ENCODE measurements around the gene NCOA1. TPM values are rescaled to one million over a fixed set of nuclear protein-coding genes. Genes with fewer than 3 reads are reported as not detected.

NCOA1 gene
- polyA plus RNA-seq, 1 of the 3 experiments (the other 2 are of a cell fraction) = 10.7 TPM

DNA sequence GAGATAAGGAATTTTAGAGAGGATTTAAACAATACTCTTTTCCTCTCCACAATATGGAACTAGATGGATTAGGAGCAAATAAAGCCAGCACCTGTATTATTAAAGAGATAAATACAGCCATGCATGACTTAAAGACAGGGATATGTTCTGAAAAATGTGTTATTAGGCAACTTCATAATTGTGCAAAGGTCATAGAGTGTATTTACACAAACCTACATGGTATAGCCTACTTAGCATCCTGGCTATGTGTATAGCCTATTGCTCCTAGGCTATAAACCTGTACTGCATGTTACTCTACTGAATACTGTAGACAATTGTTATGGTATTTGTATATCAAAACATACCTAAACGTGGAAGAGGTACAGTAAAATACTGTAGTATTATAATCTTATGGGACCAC is 249.1 kb downstream of the NCOA1 start:
- Histone ChIP-seq H3K79me2 (ENCODE audit: insufficient read depth) (no peaks in the 10 kb centered on the region), H3K9me2 (no peaks in the 10 kb centered on the region), H3K4me3 (ENCODE audit: low read depth in 2 of 2, low read length in 1 of 2) (no peak overlapping the region), H3K27ac (ENCODE audit: low read depth in 2 of 2, low read length in 1 of 2) (no peak overlapping the region), H3K4me2 (no peak overlapping the region), H4K20me1 (ENCODE audit: insufficient read depth) (no peaks in the 10 kb centered on the region), H3K27me3 (ENCODE audit: insufficient read depth) (no peaks in the 10 kb centered on the region), H3F3A (replicated peaks; ENCODE audit: insufficient read depth) (no peaks in the 10 kb centered on the region), H3K36me3 (replicated peaks in 1 of 2; ENCODE audit: control insufficient read depth in 1 of 2, insufficient read depth in 2 of 2, low read length in 1 of 2) (peaks cover 21 to 23% of the 10 kb centered on the region in 2 experiments), H2AFZ (ENCODE audit: low read depth) (no peak overlapping the region), H3K9ac (no peak overlapping the region), H3K4me1 (ENCODE audit: control insufficient read depth in 1 of 2, insufficient read depth in 2 of 2, low read depth in 1 of 2, low read length in 1 of 2) (peaks cover 0 to 9% of the 10 kb centered on the region in 2 experiments; a peak in 2 of 4 replicates), H3K9me3 (no peaks in the 10 kb centered on the region)
- no peak for DNase-seq
- ChIA-PET CTCF (interaction anchor here (0.8 kb wide), 1 partner anchor 15 kb away, joined by 3 read pairs; no protein-coding TSS in a partner anchor), POLR2A (no interaction called here)
- 72% methylated on average over 1 of the region's 1 CpG for WGBS (ENCODE audit: low lambda C conversion rate)
- TF ChIP-seq EZH2phosphoT487 (IDR thresholded peaks at IDR 0.05; ENCODE audit: borderline replicate concordance, low read depth) (no peak), GABPA (IDR thresholded peaks at IDR 0.05; ENCODE audit: low read depth) (no peak), RAD21 (IDR thresholded peaks at IDR 0.05; ENCODE audit: low read length) (no peak), TAF1 (IDR thresholded peaks at IDR 0.05; ENCODE audit: borderline replicate concordance, low read depth, low read length) (no peak), SMC3 (IDR thresholded peaks at IDR 0.05; ENCODE audit: low read depth, low read length) (no peak), JUND (IDR thresholded peaks at IDR 0.05) (no peak), MEF2A (IDR thresholded peaks at IDR 0.05; ENCODE audit: borderline replicate concordance, low read depth) (no peak), FOXJ3 (CRISPR knock-in tag; IDR thresholded peaks at IDR 0.05) (no peak), RFX5 (IDR thresholded peaks at IDR 0.05; ENCODE audit: low read length) (no peak), FOSL2 (IDR thresholded peaks at IDR 0.05; ENCODE audit: borderline replicate concordance, low read depth) (no peak), RXRA (IDR thresholded peaks at IDR 0.05; ENCODE audit: borderline replicate concordance, low read depth) (no peak), YY1 (IDR thresholded peaks at IDR 0.05; ENCODE audit: low read depth) (no peak)
- TF ChIP-seq, protein P1, sequence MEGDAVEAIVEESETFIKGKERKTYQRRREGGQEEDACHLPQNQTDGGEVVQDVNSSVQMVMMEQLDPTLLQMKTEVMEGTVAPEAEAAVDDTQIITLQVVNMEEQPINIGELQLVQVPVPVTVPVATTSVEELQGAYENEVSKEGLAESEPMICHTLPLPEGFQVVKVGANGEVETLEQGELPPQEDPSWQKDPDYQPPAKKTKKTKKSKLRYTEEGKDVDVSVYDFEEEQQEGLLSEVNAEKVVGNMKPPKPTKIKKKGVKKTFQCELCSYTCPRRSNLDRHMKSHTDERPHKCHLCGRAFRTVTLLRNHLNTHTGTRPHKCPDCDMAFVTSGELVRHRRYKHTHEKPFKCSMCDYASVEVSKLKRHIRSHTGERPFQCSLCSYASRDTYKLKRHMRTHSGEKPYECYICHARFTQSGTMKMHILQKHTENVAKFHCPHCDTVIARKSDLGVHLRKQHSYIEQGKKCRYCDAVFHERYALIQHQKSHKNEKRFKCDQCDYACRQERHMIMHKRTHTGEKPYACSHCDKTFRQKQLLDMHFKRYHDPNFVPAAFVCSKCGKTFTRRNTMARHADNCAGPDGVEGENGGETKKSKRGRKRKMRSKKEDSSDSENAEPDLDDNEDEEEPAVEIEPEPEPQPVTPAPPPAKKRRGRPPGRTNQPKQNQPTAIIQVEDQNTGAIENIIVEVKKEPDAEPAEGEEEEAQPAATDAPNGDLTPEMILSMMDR (IDR thresholded peaks at IDR 0.05) = no peak

DNA sequence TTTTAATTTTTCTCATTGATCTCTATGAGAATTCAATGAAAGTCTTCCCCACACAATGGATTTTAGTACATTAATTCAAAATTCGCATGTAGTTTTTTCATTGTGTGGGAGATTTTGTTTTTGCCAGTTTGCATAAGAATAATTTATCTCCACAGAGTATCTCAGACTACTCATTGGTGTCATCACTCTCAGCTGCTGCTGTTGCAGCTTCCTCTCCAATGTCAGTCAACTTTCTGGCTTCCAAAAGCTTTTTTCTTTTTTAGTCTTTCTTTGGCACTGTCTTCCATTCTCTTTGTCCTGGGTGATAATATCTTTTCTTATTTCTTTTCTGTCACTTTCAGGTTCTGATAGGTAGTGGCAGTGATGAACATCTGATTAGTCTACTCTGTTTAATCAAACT is 251.7 kb downstream of the NCOA1 start:
- H3K79me2 ChIP-seq (ENCODE audit: insufficient read depth) = no peaks in the 10 kb centered on the region
- 92% methylated on average over 1 of the region's 1 CpG for WGBS (ENCODE audit: low lambda C conversion rate)
- DNase-seq = no peak
- no peaks in the 10 kb centered on the region for H3F3A ChIP-seq (replicated peaks; ENCODE audit: insufficient read depth)
- H3K9ac ChIP-seq = no peak overlapping the region
- peaks cover 0 to 9% of the 10 kb centered on the region in 2 experiments; a peak in 2 of 4 replicates for H3K4me1 ChIP-seq (ENCODE audit: control insufficient read depth in 1 of 2, insufficient read depth in 2 of 2, low read depth in 1 of 2, low read length in 1 of 2)
- H3K9me3 ChIP-seq = no peaks in the 10 kb centered on the region
- H3K9me2 ChIP-seq = no peaks in the 10 kb centered on the region
- no peak overlapping the region for H3K4me3 ChIP-seq (ENCODE audit: low read depth in 2 of 2, low read length in 1 of 2)
- H2AFZ ChIP-seq (ENCODE audit: low read depth) = no peak overlapping the region
- H3K4me2 ChIP-seq = no peak overlapping the region
- ChIA-PET POLR2A (no interaction called here), CTCF (no interaction called here)
- H3K27ac ChIP-seq (ENCODE audit: low read depth in 2 of 2, low read length in 1 of 2) = no peak overlapping the region
- no peaks in the 10 kb centered on the region for H4K20me1 ChIP-seq (ENCODE audit: insufficient read depth)
- peaks cover 24 to 30% of the 10 kb centered on the region in 2 experiments for H3K36me3 ChIP-seq (replicated peaks in 1 of 2; ENCODE audit: control insufficient read depth in 1 of 2, insufficient read depth in 2 of 2, low read length in 1 of 2)
- no peaks in the 10 kb centered on the region for H3K27me3 ChIP-seq (ENCODE audit: insufficient read depth)
- no peak for TF ChIP-seq GATA2 (CRISPR knock-in tag; IDR thresholded peaks at IDR 0.05)
- TF ChIP-seq, protein P2, sequence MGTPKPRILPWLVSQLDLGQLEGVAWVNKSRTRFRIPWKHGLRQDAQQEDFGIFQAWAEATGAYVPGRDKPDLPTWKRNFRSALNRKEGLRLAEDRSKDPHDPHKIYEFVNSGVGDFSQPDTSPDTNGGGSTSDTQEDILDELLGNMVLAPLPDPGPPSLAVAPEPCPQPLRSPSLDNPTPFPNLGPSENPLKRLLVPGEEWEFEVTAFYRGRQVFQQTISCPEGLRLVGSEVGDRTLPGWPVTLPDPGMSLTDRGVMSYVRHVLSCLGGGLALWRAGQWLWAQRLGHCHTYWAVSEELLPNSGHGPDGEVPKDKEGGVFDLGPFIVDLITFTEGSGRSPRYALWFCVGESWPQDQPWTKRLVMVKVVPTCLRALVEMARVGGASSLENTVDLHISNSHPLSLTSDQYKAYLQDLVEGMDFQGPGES (IDR thresholded peaks at IDR 0.05; ENCODE audit: low read depth, low read length) = no peak
- TF ChIP-seq ELF1 (IDR thresholded peaks at IDR 0.05) = no peak
- TF ChIP-seq, protein P3, sequence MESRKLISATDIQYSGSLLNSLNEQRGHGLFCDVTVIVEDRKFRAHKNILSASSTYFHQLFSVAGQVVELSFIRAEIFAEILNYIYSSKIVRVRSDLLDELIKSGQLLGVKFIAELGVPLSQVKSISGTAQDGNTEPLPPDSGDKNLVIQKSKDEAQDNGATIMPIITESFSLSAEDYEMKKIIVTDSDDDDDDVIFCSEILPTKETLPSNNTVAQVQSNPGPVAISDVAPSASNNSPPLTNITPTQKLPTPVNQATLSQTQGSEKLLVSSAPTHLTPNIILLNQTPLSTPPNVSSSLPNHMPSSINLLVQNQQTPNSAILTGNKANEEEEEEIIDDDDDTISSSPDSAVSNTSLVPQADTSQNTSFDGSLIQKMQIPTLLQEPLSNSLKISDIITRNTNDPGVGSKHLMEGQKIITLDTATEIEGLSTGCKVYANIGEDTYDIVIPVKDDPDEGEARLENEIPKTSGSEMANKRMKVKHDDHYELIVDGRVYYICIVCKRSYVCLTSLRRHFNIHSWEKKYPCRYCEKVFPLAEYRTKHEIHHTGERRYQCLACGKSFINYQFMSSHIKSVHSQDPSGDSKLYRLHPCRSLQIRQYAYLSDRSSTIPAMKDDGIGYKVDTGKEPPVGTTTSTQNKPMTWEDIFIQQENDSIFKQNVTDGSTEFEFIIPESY (IDR thresholded peaks at IDR 0.05; ENCODE audit: borderline replicate concordance, low read depth) = no peak
- no peak for TF ChIP-seq SIN3A (IDR thresholded peaks at IDR 0.05; ENCODE audit: borderline replicate concordance, low read depth, low read length)
- TF ChIP-seq, protein P4, sequence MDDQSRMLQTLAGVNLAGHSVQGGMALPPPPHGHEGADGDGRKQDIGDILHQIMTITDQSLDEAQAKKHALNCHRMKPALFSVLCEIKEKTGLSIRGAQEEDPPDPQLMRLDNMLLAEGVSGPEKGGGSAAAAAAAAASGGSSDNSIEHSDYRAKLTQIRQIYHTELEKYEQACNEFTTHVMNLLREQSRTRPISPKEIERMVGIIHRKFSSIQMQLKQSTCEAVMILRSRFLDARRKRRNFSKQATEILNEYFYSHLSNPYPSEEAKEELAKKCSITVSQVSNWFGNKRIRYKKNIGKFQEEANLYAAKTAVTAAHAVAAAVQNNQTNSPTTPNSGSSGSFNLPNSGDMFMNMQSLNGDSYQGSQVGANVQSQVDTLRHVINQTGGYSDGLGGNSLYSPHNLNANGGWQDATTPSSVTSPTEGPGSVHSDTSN (IDR thresholded peaks at IDR 0.05) = no peak
- TF ChIP-seq EP300 (IDR thresholded peaks at IDR 0.05; ENCODE audit: borderline replicate concordance in 1 of 2, low read depth in 1 of 2, low read length in 1 of 2) = no peak
